GM18502 (cell line): Measurements from ENCODE around the gene MXRA8.
A peak's percentile ranks its signal among the peaks of the same experiment; 100 is the strongest.
"Not testable (repeated sequence)": the region's sequence is repeated elsewhere in the genome, so short reads cannot be mapped to it uniquely, and the experiment has no call there.

Experiments
- ATAC-seq: cut with Tn5 transposase; IDR thresholded peaks from one replicate; pipeline ENCODE4 v1.9.1; 2021; ENCODE audit warnings: mild to moderate bottlenecking; ENCODE audit not compliant: unreplicated experiment, poor library complexity

MXRA8 gene, protein sequence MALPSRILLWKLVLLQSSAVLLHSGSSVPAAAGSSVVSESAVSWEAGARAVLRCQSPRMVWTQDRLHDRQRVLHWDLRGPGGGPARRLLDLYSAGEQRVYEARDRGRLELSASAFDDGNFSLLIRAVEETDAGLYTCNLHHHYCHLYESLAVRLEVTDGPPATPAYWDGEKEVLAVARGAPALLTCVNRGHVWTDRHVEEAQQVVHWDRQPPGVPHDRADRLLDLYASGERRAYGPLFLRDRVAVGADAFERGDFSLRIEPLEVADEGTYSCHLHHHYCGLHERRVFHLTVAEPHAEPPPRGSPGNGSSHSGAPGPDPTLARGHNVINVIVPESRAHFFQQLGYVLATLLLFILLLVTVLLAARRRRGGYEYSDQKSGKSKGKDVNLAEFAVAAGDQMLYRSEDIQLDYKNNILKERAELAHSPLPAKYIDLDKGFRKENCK

DNA sequence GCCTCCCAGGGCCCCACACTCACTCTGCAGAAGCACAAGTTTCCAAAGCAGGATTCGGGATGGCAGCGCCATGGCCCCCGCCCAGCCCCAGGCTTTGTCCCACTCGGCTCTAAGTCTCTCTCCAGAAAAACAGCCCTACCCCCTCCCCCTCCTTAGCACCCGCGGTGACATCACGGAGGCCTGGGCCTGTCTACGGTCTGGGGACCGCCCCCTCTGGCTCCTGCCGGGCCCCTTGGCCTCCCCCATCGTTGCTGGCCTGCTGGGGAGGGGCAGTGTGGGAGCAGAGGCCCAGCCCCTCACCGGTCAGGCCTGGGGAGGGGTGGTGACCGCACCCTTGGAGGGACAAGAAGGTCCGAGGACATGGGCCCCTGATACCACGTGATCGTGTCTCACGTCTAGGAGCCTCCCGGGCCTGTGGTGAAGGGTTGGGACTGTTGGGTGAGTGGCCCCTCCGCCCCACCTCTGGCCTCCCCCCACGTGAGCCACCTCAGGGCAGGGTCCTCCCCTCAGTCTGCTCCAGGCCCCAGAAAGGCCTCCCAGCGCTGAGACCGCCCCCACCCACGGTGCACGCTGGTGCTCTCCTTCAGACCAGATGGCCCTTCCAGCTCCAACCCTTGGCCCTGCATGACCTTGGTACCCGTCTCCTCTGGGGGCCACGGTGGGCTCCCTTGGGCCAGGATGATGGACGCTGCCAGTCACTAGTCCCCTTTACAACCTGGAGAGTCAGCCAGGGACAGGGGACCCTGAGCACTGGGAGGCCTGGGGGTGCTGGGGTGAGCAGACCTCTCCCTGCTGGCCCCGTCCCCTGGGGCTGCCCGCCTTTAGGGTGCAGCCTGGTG is at the start of gene MXRA8:
Gene MXRA8 (minus strand): TSS at position 123 of the 839 bp plus-strand sequence. CDS start 51 bp downstream, at position 72.
- ATAC-seq: no peak

DNA sequence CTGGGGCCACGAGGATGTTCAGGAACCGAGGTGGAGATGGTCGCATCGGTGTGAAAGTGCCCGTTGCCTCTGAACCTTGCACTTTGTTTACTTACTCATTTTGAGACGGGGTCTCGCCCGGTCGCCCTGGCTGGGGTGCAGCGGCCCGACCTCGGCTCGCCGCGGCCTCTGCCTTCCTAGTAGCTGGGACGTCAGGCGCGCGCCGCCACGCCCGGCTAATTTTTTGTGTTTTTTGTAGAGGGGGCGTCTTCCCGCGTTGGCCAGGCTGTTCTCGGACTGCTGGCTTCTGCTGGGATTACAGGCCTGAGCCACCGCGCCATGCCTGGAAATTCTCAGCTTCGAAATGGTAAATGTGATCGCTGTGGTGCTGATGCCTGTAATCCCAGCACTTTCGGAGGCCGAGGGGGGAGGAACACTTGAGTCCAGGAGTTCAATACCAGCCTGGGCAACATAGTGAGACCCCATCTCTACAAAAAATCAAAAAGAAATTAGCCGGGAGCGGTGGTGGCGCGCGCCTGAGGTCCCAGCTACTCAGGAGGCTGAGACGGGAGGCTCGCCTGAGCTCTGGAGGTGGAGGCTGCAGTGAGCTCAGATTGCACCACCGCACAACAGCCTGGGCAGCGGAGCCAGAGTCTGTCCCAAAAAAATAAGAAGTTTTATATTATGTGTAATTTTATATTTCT is 49.4 kb upstream of the MXRA8 start:
- peak; percentile 35 for ATAC-seq

DNA sequence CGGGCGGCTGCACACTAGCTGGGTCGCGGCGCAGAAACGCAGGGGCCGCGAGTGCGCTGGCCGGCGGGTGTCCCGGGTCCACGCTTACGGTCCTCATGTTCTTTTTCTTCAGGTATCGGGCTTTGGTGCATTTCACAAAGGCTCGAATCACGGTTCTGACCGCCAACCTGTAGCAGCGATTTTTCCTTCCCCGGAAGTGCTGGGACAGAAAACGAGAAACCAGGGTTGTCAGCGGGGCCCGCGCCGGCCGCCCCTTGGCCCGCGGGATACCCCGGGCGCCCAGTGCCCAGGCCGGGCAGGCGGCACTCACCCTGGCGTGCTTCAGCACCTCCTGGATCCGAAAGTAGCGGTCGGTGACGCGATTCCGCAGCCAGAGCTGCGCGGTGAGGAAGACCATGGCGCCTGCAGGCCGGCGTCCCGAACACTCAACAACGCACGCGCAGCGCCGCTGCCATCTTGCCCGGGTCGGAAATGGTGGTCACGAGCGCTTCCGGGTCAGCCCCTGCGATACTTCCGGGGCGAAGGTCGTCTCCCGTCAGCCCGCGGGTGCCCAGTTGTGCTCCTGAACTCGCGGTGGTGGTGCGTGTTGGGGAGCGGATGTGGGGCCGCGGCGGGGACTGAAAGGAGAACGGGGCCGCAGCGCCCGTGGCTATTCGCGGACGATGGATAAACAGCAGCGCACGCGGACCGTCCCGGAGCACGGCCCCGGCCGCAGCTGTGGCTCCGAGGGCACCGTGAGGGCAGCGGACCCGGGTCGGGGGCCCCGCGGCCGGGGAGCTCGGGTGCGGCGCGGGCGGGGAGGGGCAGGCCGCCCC is 48.7 kb upstream of the MXRA8 start, which contains the start of gene MRPL20:
Gene MRPL20 (minus strand): TSS at position 473 of the 815 bp plus-strand sequence. CDS start 76 bp downstream, at position 397.
- peak; percentile 89 for ATAC-seq

DNA sequence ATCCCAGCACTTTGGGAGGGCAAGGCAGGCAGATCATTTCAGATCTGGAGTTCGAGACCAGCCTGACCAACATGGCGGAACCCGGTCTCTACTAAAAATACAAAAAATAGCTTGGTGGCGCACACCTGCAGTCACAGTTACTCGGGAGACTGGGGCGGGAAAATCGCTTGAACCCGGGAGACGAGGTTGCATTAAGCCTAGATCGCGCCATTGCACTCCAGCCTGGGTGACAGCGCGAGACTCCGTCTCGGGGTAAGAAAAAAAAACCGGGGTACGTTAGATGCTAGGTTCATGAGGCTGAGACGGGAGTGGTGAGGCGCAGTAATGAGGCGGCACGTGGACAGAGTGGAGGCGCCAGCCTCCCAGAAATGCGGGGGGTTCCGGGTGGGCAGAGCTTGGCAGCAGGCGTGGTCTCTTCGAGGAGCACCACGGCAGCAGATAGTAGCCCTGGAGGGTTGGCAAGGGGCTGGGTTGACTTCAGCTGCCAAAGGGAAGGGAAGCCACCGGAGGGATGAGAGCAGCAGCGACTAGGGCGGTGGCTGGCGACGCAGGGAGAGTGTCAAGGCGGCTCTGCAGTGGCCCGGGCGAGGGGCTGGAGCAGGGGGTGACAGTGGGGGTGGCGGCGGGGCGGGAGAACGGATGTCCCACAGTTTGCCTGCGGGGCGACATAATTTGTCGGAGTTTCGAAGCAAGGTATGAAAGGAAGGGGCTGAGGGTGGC is 47.9 kb upstream of the MXRA8 start:
- ATAC-seq: no peak

DNA sequence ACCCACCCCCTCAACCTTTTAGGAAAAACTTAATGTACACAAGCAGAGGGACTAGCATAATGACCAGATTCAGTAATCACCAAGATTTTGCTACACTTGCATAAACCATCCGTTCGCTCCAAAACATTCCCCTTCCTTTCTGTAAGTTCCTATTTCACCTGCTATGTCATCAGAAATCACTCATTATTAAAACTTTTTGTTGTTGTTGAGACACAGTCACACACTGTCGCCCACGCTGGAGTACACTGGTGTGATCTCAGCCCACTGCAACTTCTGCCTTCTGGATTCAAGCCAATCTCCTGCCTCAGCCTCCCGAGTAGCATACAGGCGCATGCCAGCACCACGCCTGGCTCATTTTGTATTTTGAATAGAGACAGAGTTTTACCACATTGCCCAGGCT is 45.3 kb upstream of the MXRA8 start:
- no peak for ATAC-seq

DNA sequence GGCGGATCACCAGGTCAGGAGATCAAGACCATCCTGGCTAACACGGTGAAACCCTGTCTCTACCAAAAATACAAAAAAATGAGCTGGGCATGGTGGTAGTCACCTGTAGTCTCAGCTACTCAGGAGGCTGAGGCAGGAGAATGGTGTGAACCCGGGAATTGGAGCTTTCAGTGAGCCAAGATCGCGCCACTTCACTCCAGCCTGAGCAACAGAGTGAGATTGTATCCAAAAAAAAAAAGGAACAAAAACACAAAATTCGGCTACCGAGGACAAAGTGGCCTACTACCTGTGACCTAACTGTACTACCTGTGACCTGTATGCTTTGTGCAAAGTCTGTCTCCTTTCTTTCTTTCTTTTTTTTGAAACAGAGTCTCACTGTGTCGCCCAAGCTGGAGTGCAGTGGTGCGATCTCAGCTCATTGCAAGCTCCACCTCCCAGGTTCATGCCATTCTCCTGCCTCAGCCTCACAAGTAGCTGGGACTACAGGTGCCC is 44.6 kb upstream of the MXRA8 start:
- ATAC-seq: not testable (repeated sequence)

DNA sequence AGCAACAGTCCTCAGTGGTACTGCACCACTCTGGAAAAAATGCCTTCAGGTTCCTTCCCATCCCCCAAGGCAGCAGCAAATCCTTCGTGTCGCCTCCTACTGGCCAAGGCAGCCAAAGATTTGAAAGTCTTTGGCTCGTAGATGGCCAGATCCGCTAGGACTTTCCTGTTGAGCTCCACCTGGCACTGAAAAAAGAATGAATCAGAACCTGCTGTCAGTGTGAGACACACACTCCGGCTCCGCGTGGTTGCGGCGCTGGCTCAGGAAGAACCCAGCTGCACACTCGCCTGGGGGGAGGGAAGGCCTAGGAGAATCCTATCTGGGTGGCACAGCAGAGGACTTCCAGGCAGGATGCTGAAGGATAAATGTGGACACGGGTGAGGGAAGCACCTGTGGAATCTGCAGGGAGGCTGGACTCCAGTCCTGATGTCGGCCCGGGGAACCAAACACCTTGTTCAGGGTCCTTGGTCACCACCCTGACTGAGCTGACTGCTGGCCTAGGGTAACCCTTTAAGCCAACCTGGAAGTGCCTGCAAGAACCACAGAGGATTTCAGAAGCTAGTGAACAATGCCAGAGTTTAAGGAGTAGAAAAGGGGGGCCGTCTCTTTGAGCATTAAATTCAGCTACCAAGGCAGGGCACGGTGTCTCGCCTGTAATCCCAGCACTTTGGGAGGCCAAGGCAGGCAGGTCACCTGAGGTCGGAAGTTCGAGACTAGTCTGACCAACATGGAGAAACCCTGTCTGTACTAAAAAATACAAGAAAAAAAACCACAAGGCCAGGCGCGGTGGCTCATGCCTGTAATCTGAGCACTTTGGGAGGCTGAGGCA is 43.9 kb upstream of the MXRA8 start:
- ATAC-seq: no peak

DNA sequence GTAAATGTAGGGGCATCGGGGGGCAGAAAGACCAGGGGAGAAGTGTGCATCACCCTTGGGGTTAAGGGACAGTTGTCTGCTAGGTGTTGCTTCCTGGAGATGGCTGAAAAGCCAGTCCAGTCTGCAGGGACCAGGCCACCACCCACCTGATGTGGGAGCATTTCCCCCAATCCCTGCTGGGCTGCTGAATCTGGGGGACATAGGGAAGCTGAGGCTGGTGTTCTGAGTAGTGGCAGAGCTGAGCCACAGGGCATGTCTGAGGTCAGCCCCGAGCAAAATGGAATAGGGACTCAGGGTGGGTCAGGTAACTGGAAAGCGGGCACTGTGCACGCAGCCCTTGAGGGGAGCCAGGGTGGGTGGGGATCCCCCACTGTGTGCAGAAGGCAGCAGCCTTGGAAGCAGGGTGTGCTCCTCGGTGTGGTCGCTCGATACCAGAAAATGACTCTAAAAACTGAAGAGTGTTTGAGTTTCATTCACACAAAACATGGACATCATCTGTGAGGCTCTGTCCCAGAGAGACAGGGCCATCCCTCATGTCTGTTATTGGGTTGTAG is 43.2 kb upstream of the MXRA8 start:
- ATAC-seq: no peak

DNA sequence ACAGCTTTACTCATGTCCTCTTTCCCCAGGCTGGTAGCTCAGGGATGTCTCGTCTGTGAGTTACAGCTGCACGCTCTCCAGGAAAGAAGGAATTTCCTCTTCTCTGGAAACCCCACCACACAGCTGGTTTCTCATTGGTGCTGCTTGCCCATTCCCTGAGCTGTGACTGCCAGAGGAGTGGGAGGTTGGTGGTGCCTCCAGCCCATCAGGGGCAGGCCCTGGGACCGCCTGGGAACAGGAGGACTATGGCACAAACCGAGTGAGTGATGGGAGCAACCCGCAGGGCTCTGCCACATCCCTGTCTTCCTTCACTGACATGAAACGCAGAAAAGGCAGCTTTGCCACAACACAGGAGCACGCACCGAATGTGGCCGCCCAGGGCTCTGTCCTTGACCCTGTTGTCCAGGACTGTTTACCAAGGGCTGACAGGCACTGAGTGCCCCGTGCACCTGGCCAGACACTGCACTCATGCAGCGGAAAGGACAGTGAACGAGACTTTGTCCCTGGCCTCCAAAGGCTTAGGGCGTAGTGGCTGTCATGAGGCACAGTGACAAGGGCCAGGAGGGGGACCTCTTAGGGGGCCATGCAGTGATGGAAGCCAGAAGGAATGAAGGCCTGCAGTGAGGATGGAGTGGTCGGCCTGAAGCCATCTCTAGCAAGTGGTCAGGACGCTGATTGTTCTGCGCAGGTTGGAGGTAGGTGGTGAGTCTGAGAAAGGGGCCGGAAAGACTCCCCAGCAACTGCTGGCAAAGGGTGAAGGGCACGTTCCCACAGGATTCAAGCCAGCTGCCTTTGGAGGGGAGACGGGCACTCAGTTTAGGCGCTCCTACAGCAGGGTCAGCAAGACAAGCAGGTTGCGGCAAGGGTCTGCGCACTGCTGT is 42.5 kb upstream of the MXRA8 start:
- ATAC-seq: no peak

DNA sequence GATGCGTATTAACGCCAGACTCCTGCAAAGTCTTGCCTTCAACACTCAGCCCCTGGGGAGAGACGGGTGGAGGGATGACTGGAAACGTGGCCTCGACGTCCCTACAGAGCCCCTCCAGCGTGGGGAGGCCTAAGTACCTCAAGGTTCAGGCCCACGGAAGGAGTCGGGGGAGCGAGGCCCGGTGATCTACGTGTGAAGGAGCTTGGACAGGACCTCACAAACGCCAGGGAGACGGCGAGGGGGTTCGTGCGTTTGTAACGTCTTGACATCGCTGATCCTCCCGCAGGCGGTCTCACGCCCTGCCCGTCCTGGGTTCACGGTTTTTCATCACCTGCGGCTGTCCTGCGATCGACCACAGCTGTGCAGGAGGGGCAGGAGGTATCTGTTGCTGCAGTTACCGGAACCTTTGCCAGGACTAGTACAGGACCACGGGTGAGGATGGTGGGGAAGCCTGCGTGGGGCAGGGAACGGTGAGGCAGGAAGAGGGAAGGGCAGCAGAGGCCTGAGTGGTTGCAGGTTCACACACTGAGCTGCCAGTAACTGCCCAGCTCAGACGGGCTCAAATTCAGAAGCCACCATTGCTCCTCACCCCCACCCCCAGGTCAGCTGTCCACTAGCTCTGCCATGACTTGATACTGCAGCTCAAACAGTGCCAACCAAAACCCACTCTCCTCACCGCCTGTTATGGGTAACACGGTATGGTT is 41.7 kb upstream of the MXRA8 start:
- no peak for ATAC-seq

DNA sequence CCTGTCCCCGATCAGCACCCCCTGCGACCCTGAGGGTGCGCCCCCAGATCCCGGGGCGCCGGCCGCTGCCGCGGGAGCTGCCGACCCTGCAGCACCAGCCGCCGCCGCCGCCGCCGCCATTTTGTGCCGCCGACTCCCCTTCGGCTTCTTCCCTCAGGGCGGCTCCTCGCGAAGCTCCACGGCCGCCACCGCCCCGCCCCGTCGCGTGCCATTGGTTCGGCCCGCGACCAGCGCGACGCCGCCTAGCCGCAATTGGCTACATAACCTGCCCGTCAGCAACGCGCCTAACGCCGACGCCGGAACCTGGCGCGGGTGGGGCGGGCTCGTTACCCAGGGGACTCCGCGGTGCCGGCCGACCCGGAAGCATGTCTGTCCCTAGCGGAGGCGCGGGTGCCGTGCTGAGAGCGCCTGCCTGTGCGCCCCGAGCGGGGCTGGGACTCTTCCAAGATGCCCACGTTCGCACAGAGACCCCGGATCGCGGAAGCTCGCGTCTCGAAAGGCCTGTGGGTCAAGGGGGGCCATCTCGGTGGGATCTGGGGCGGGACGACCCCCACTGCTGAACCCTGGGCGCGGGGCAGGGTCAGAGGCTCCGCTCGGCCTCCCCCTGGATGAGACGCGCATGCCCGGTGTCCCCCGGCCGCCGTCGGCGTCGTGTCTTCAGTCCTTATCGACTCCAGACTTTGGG is 41.0 kb upstream of the MXRA8 start, which contains the start of gene CCNL2:
Gene CCNL2 (minus strand): TSS at position 149 of the 685 bp plus-strand sequence. CDS start 29 bp downstream, at position 120.
- peak; percentile 94 for ATAC-seq

DNA sequence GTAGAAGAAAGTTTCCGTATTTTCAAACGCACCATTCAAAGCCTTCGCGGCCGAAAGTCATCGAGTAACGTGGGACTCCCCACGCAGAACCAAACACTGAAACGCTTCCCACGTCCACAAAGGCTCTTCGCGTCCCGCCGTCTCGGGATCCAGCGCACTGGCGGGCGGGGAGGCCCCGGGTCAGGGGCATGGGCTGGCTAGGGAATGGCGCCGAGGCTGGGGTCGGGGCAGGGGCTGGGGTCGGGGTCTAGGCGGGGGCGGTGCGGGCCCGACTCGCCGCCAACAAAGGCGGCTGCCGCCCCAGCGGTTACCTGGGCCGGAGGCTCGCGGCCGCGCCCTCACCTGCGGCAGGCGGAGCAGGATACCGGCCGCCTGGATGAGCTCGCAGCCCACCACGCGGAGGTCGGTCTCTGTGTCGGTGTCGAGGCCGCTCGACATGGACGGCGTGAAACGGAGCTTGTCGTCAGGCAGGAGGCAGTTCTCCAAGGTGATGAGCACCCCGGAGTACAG is 40.4 kb upstream of the MXRA8 start:
- peak; percentile 22 for ATAC-seq

DNA sequence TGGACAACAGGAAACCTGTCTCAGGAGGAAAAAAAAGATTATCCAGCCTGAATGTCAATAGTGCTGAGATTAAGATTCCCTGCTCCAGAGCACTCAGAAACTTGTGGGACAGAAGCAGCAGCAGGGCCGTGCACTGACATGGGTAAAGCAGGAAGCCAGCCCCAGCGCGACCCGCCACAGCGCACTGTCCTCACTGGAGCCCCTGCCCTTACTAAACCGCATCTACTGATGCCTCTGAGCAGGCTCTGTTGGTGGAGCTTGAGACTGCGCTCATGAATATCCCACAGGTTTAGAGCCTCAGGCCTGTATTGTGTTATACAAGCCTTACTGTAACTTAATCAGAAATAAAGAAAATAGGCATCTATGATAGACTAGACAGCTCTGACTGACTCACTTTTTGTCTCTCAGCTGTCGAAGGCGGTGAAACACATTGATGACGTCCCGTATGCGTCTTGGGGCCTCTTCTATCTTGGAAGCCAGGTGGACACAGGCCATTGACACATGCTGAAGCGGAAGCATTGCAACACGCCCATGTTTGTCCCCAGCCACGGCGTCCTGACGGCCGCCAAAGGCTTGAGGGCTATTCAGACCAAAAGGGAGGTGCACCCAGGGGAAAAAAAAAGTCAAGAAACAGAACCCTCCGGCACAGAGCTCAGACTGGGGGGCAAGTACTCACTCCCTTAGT is 39.6 kb upstream of the MXRA8 start:
- ATAC-seq: no peak

DNA sequence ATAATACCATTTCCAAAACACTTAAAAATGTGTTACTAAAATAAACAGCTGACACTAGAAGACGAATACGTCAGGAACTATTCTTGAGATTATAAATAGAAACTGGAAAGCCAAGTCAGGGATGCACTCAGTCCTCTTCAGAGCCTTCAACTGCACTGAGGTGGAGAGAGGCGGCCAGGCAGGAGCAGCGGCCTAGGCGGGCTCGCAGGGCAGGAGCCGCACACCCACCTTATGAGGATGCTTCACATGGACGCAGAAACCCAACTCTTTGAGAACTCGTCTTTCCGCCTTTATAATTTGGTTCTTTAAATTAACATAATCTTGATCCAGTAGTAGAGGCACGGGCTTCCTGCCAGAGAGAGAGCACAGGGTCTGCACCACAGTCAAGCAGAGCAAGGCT is 36.8 kb upstream of the MXRA8 start:
- no peak for ATAC-seq

DNA sequence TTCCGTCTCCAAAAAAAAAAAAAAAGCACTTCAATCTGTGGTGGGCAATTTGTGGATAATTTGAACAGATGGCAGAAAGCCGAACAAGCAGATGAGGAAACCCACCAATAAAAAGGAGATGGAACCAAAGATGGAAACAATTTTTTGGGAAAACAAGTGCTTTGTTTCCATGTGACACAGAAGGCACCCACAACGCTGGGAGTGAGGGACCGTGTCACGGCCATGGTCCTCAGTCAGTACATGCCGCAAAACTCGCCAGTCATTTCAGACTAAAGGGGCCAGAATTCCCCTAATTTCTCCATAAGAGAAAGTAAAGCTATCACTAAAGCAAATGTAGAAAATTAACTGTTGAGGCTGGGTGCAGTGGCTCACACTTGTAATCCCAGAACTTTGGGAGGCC is 35.8 kb upstream of the MXRA8 start:
- ATAC-seq: no peak
